Immature natural killer cell (primary cell): ENCODE results near the gene MYH6. TPM values are rescaled to one million over a fixed set of nuclear protein-coding genes. Genes with fewer than 3 reads are reported as not detected.

ENCODE experiments used
- DNase-seq, 3 donors: peaks; one replicate each; pipeline ENCODE4 v3.0.0; 2022; ENCODE audit warnings: mixed read lengths in 1 of 3
- H3K27ac Mint-ChIP-seq, 6 donors: one replicate each; pipeline ENCODE4 v1.8.0; 2020; ENCODE audit warnings: mixed read lengths in 6 of 6, mild to moderate bottlenecking in 5 of 6, inconsistent platforms in 4 of 6, moderate library complexity in 3 of 6
- H3K27me3 Mint-ChIP-seq, 3 donors: one replicate each; pipeline ENCODE4 v1.8.0; 2020 to 2021; ENCODE audit warnings: low read depth in 3 of 3, mild to moderate bottlenecking in 3 of 3, mixed read lengths in 3 of 3, moderate library complexity in 3 of 3, inconsistent platforms in 1 of 3
- H3K36me3 Mint-ChIP-seq, 3 donors: one replicate each; pipeline ENCODE4 v1.8.0; 2020; ENCODE audit warnings: mixed read lengths in 3 of 3, inconsistent platforms in 2 of 3, mild to moderate bottlenecking in 2 of 3
- H3K4me1 Mint-ChIP-seq, 2 donors: one replicate each; pipeline ENCODE4 v1.8.0; 2020; ENCODE audit warnings: inconsistent platforms in 2 of 2, mild to moderate bottlenecking in 2 of 2, mixed read lengths in 2 of 2, moderate library complexity in 1 of 2
- H3K4me3 Mint-ChIP-seq, 5 donors: one replicate each; pipeline ENCODE4 v1.8.0; 2020; ENCODE audit warnings: mild to moderate bottlenecking in 5 of 5, mixed read lengths in 5 of 5, inconsistent platforms in 3 of 5, moderate library complexity in 3 of 5
- H3K9me3 Mint-ChIP-seq, 6 donors: one replicate each; pipeline ENCODE4 v1.8.0; 2020; ENCODE audit warnings: mild to moderate bottlenecking in 6 of 6, mixed read lengths in 6 of 6, inconsistent platforms in 4 of 6, moderate library complexity in 3 of 6
- polyA plus RNA-seq, 3 donors: library from polyadenylated mRNA; unstranded; fragments of 300-500 nt; fragmentation: Illumina TruSeq; gene quantifications; one replicate each; pipeline ENCODE4 v1.2.3, GENCODE V29; 2021

The MYH6 gene
- polyA plus RNA-seq, 3 donors from 2014 or later: not detected

- DNase-seq: no peak
- H3K4me1 Mint-ChIP-seq: no peaks in the 10 kb centered on the region
- H3K27me3 Mint-ChIP-seq: peaks cover 1 to 11% (median 2%) of the 10 kb centered on the region in 3 donors
- no peak overlapping the region for H3K27ac Mint-ChIP-seq
- H3K36me3 Mint-ChIP-seq: no peaks in the 10 kb centered on the region
- H3K4me3 Mint-ChIP-seq: no peak overlapping the region
- no peaks in the 10 kb centered on the region for H3K9me3 Mint-ChIP-seq
Observed at GRCh38 chr14:23377573-23378563, 30.2 kb downstream of the MYH6 start.

DNA sequence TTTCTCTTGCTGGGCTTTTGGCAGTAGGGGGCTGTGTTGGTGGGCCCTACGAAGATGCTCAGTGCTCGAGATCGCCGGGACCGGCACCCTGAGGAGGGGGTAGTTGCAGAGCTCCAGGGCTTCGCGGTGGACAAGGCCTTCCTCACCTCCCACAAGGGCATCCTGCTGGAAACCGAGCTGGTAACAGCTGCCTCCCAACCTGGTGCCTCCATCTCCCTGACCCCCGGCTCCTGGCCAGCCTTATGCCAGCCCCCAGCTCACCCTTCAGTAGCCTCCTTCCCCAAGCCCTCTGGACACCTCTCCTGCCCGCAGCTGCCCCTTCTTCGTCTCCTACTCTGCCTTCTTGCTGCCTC, 30.9 kb downstream of the MYH6 start:
- H3K4me1 Mint-ChIP-seq: no peaks in the 10 kb centered on the region
- no peak overlapping the region for H3K4me3 Mint-ChIP-seq
- H3K36me3 Mint-ChIP-seq: no peaks in the 10 kb centered on the region
- H3K27me3 Mint-ChIP-seq: peaks cover 1 to 7% (median 2%) of the 10 kb centered on the region in 3 donors
- no peak overlapping the region for H3K27ac Mint-ChIP-seq
- no peak for DNase-seq
- H3K9me3 Mint-ChIP-seq: no peaks in the 10 kb centered on the region

- H3K27me3 Mint-ChIP-seq: peaks cover 0 to 8% (median 1%) of the 10 kb centered on the region in 3 donors
- H3K27ac Mint-ChIP-seq: no peak within 1 kb of the TSS
- no peaks in the 10 kb centered on the region for H3K4me1 Mint-ChIP-seq
- no peaks in the 10 kb centered on the region for H3K36me3 Mint-ChIP-seq
- H3K9me3 Mint-ChIP-seq: no peaks in the 10 kb centered on the region
- H3K4me3 Mint-ChIP-seq: no peak within 1 kb of the TSS
- no peak for DNase-seq
Observed at GRCh38 chr14:23376482-23377197, 31.4 kb downstream of the MYH6 start, which contains the start of gene CMTM5. Gene CMTM5 (plus strand): TSS chr14:23377046. CDS start chr14:23377252, 206 bp downstream.

GRCh38 chr14:23375527-23376251, 32.4 kb downstream of the MYH6 start:
- no peak for DNase-seq
- H3K9me3 Mint-ChIP-seq: no peaks in the 10 kb centered on the region
- H3K27me3 Mint-ChIP-seq: peaks cover 0 to 5% (median 2%) of the 10 kb centered on the region in 3 donors
- H3K4me3 Mint-ChIP-seq: no peak overlapping the region
- H3K36me3 Mint-ChIP-seq: no peaks in the 10 kb centered on the region
- H3K4me1 Mint-ChIP-seq: no peaks in the 10 kb centered on the region
- no peak overlapping the region for H3K27ac Mint-ChIP-seq

GRCh38 chr14:23373041-23373440, 35.0 kb downstream of the MYH6 start:
- Mint-ChIP-seq H3K27ac (no peak overlapping the region), H3K9me3 (no peaks in the 10 kb centered on the region), H3K4me1 (no peaks in the 10 kb centered on the region), H3K27me3 (peaks cover 0 to 2% (median 2%) of the 10 kb centered on the region in 3 donors), H3K4me3 (no peak overlapping the region), H3K36me3 (no peaks in the 10 kb centered on the region)
- DNase-seq: no peak

DNA sequence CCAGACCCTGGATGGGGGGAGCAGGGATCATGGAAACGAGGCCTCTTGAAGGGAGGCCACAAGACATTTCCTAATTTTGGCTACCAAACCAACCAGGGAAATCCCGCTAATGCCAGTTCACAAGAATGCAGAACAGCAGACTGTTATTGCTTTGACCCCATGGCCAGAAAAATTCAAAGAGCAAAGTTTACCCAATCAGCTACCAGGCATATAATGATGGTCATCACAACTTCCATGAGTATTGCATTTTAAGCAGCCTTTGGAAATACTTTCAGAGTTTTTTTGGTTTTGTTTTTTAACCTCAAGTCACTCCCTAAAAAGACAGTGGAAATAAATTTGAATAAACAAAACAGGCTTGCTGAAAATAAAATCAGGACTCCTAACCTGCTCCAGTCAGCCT, 35.6 kb downstream of the MYH6 start, which contains the start of gene IL25:
Gene IL25, plus strand, starts transcription at position 301 of the 400 bp plus-strand sequence.
- no peak for DNase-seq
- Mint-ChIP-seq H3K4me3 (no peak within 1 kb of the TSS), H3K27ac (no peak within 1 kb of the TSS), H3K4me1 (no peaks in the 10 kb centered on the region), H3K27me3 (peaks cover 0 to 2% (median 2%) of the 10 kb centered on the region in 3 donors), H3K36me3 (no peaks in the 10 kb centered on the region), H3K9me3 (no peaks in the 10 kb centered on the region)

DNA sequence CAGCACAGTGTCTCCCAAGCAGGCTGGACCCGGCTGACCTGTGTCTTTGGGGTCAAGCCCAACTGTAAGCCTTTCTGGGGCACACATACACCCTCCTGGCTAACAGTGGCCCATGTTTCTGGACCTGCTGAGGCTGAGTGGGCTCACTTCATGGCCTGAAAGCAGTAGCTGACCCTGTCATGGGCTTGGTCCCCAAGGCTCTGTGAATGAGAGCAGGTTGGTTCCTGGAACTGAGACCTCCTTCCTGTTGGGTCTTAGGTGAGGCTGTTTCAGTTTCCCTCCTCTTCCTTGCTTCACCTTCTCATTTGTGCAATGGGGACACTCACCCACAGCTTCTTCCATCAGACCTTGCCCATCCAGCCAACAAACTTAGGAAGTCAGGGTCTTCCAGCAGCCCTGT, 36.2 kb downstream of the MYH6 start:
- H3K9me3 Mint-ChIP-seq: no peaks in the 10 kb centered on the region
- no peak overlapping the region for H3K4me3 Mint-ChIP-seq
- peaks cover 2 to 4% (median 3%) of the 10 kb centered on the region in 3 donors for H3K27me3 Mint-ChIP-seq
- DNase-seq: no peak
- H3K36me3 Mint-ChIP-seq: no peaks in the 10 kb centered on the region
- no peak overlapping the region for H3K27ac Mint-ChIP-seq
- no peaks in the 10 kb centered on the region for H3K4me1 Mint-ChIP-seq

GRCh38 chr14:23370221-23370620, 37.9 kb downstream of the MYH6 start:
- DNase-seq: no peak
- Mint-ChIP-seq H3K4me3 (no peak overlapping the region), H3K4me1 (no peaks in the 10 kb centered on the region), H3K9me3 (no peaks in the 10 kb centered on the region), H3K27ac (no peak overlapping the region), H3K36me3 (no peaks in the 10 kb centered on the region), H3K27me3 (peaks cover 2 to 4% (median 3%) of the 10 kb centered on the region in 3 donors)

GRCh38 chr14:23366426-23366921, 41.6 kb downstream of the MYH6 start:
- H3K27ac Mint-ChIP-seq: no peak overlapping the region
- H3K4me1 Mint-ChIP-seq: no peaks in the 10 kb centered on the region
- H3K9me3 Mint-ChIP-seq: no peaks in the 10 kb centered on the region
- no peak for DNase-seq
- peaks cover 4 to 7% (median 7%) of the 10 kb centered on the region in 3 donors for H3K27me3 Mint-ChIP-seq
- H3K4me3 Mint-ChIP-seq: no peak overlapping the region
- no peaks in the 10 kb centered on the region for H3K36me3 Mint-ChIP-seq

- Mint-ChIP-seq H3K4me1 (no peaks in the 10 kb centered on the region), H3K27me3 (peaks cover 4 to 7% (median 6%) of the 10 kb centered on the region in 3 donors), H3K27ac (no peak overlapping the region), H3K36me3 (no peaks in the 10 kb centered on the region), H3K4me3 (no peak overlapping the region), H3K9me3 (no peaks in the 10 kb centered on the region)
- DNase-seq: no peak
Observed at GRCh38 chr14:23365732-23366425, 42.2 kb downstream of the MYH6 start.

GRCh38 chr14:23365036-23365731, 42.9 kb downstream of the MYH6 start, which contains the start of gene EFS:
Gene EFS (minus strand): TSS chr14:23365172. CDS start chr14:23365025, 147 bp downstream.
- Mint-ChIP-seq H3K4me1 (no peaks in the 10 kb centered on the region), H3K27ac (no peak within 1 kb of the TSS), H3K27me3 (peaks cover 4 to 7% (median 6%) of the 10 kb centered on the region in 3 donors)

GRCh38 chr14:23364164-23365035, 43.7 kb downstream of the MYH6 start:
- DNase-seq: no peak
- Mint-ChIP-seq H3K4me1 (no peaks in the 10 kb centered on the region), H3K9me3 (no peaks in the 10 kb centered on the region), H3K27ac (no peak overlapping the region), H3K36me3 (no peaks in the 10 kb centered on the region), H3K4me3 (no peak overlapping the region), H3K27me3 (peaks cover 4 to 7% (median 6%) of the 10 kb centered on the region in 3 donors)

More at GRCh38 chr14:23365036-23365731, 42.9 kb downstream of the MYH6 start, which contains the start of gene EFS:
- Mint-ChIP-seq H3K9me3 (no peaks in the 10 kb centered on the region), H3K36me3 (no peaks in the 10 kb centered on the region), H3K4me3 (no peak within 1 kb of the TSS)
- DNase-seq: no peak
